ENCODE data around the gene UPF3A. TPM values are rescaled to one million over a fixed set of nuclear protein-coding genes. Genes with fewer than 3 reads are reported as not detected.

Gene UPF3A
- total and polyA plus RNA-seq, 2 of the 4 experiments (the other 2 are of a cell fraction), result 11.7 to 51.6 TPM

- TF ChIP-seq USF2 (IDR thresholded peaks at IDR 0.05; ENCODE audit: low read depth, low read length) (no peak), MXI1 (IDR thresholded peaks at IDR 0.05; ENCODE audit: borderline replicate concordance, low read depth, low read length) (no peak), POLR2A (IDR thresholded peaks at IDR 0.05; ENCODE audit: low read depth, low read length) (no peak), MAFK (IDR thresholded peaks at IDR 0.05; ENCODE audit: low read depth, low read length) (no peak), SMC3 (IDR thresholded peaks at IDR 0.05; ENCODE audit: low read depth, low read length) (no peak), CHD1 (IDR thresholded peaks at IDR 0.05; ENCODE audit: low read depth, low read length) (no peak), MAZ (IDR thresholded peaks at IDR 0.05; ENCODE audit: borderline replicate concordance, low read depth, low read length) (no peak), RFX5 (IDR thresholded peaks at IDR 0.05; ENCODE audit: low read depth, low read length) (no peak), FOS (IDR thresholded peaks at IDR 0.05; ENCODE audit: low read depth, low read length) (no peak), CTCF (conservative IDR thresholded peaks at IDR 0.05; ENCODE audit: low read depth, low read length) (no peak), NFE2L2 (IDR thresholded peaks at IDR 0.05; ENCODE audit: low read depth, low read length) (no peak), ELK1 (IDR thresholded peaks at IDR 0.05; ENCODE audit: borderline replicate concordance, low read depth, low read length) (no peak)
- Histone ChIP-seq H4K8ac (ENCODE audit: low read depth in 2 of 2, low read length in 2 of 2) (no peak overlapping the region), H2BK15ac (ENCODE audit: low read depth, low read length) (no peak overlapping the region), H4K20me1 (ENCODE audit: insufficient read depth, low read length) (no peaks in the 10 kb centered on the region), H2AK5ac (ENCODE audit: low read depth, low read length) (no peak overlapping the region), H3K36me3 (ENCODE audit: control insufficient read depth, insufficient read depth, low read length) (peaks cover 12% of the 10 kb centered on the region), H2AK9ac (replicated peaks; ENCODE audit: low read depth, low read length, poor library complexity) (no peak overlapping the region), H3K4me3 (ENCODE audit: insufficient read depth, low read depth, low read length) (no peak overlapping the region), H3K4me1 (ENCODE audit: control insufficient read depth, insufficient read depth, low read length) (peaks cover 10% of the 10 kb centered on the region), H4K91ac (ENCODE audit: insufficient read depth, low read depth, low read length) (no peak overlapping the region), H3K27ac (ENCODE audit: insufficient read depth, low read length) (no peak overlapping the region), H2AFZ (replicated peaks; ENCODE audit: low read length, poor library complexity) (no peak overlapping the region), H3K9me3 (ENCODE audit: control insufficient read depth, insufficient read depth, low read length) (no peaks in the 10 kb centered on the region), H3K14ac (replicated peaks; ENCODE audit: low read depth, low read length) (no peak overlapping the region), H3K56ac (ENCODE audit: extremely low read depth, insufficient read depth, low read length) (no peak overlapping the region), H2BK20ac (ENCODE audit: low read depth, low read length) (no peak overlapping the region), H3K23ac (ENCODE audit: low read depth, low read length) (no peak overlapping the region), H3K79me1 (ENCODE audit: low read depth in 1 of 2, low read length in 2 of 2) (peaks cover 0 to 2% of the 10 kb centered on the region in 2 experiments; a peak in 2 of 4 replicates), H3K27me3 (ENCODE audit: control insufficient read depth, insufficient read depth, low read length) (no peaks in the 10 kb centered on the region), H2BK120ac (ENCODE audit: low read depth, low read length) (no peak overlapping the region), H3K9ac (ENCODE audit: low read depth, low read length) (no peak overlapping the region), H2BK5ac (ENCODE audit: low read depth, low read length, poor library complexity, severe bottlenecking) (no peak overlapping the region), H4K5ac (ENCODE audit: low read depth, low read length) (no peak overlapping the region), H3K4me2 (ENCODE audit: low read depth, low read length) (no peak overlapping the region), H3K4ac (ENCODE audit: low read depth, low read length) (no peak overlapping the region), H3K9me1 (ENCODE audit: insufficient read depth, low read length) (peaks cover 3% of the 10 kb centered on the region; the same call in 1 of the 2 replicates), H3K18ac (ENCODE audit: low read depth, low read length) (no peak overlapping the region)
- CTCF ChIA-PET, result no interaction called here
- dilution Hi-C loops (cut with HindIII; ENCODE audit: low sequenced_read_pairs, unreplicated experiment) (no loop called here), intact Hi-C loops (cut with micrococcal nuclease) (no loop called here), in situ Hi-C loops (cut with MboI; ENCODE audit: low sequenced_read_pairs) (no loop called here)
- 100% methylated on average over 2 of the region's 2 CpGs; no CpG with 5 or more reads in 1 of the 2 experiments for WGBS, 2 experiments (ENCODE audit: extremely low coverage in 2 of 2, insufficient read length in 1 of 2)
- POLR2A ChIA-PET (ENCODE audit: unreplicated experiment), result no interaction called here
- no peak for ATAC-seq (ENCODE audit: low read depth)
- no peak for DNase-seq
- BruUV-seq (replicated peaks), result no TSS peak
Observed at GRCh38 chr13:114309086-114309485, 27.7 kb downstream of the UPF3A start.
